Neural cell (in vitro differentiated cells): ENCODE data around the gene CGNL1. TPM values are rescaled to one million over a fixed set of nuclear protein-coding genes. Genes with fewer than 3 reads are reported as not detected.

Experiments used
- H2AFZ ChIP-seq: fragments of 200-600, 300-800 bp; sonication (generic), shearing (Covaris generic); 2 replicates; pipeline ENCODE4 v1.6.0; 2014; ENCODE audit warnings: low read depth, mild to moderate bottlenecking, antibody characterized with exemption, low read length, moderate library complexity
- H3F3A ChIP-seq: fragments of 200-600 bp; shearing (Covaris generic); 2 replicates; pipeline ENCODE4 v1.6.1; 2016; ENCODE audit warnings: mild to moderate bottlenecking, moderate library complexity, mixed read lengths, antibody characterized with exemption, low read length; ENCODE audit not compliant: insufficient read depth, poor library complexity, severe bottlenecking
- H3K27ac ChIP-seq: fragments of 200-600, 300-800 bp; sonication (generic), shearing (Covaris generic); 2 replicates; pipeline ENCODE4 v1.5.1; 2014; ENCODE audit warnings: mild to moderate bottlenecking, low read length, moderate library complexity
- H3K27me3 ChIP-seq: fragments of 300-800, 200-600 bp; sonication (generic), shearing (Covaris generic); 2 replicates; pipeline ENCODE4 v1.6.0; 2014; ENCODE audit warnings: mild to moderate bottlenecking, low read depth, low read length, moderate library complexity; ENCODE audit not compliant: insufficient read depth
- H3K36me3 ChIP-seq: fragments of 300-800, 200-600 bp; sonication (generic), shearing (Covaris generic); 2 replicates; pipeline ENCODE4 v1.5.1; 2014; ENCODE audit warnings: mild to moderate bottlenecking, antibody characterized with exemption, low read length, moderate library complexity; ENCODE audit not compliant: insufficient read depth
- H3K4me2 ChIP-seq: fragments of 300-800, 200-600 bp; sonication (generic), shearing (Covaris generic); 2 replicates; pipeline ENCODE4 v1.6.0; 2014; ENCODE audit warnings: mild to moderate bottlenecking, low read length
- H3K4me3 ChIP-seq: fragments of 300-800, 200-600 bp; sonication (generic), shearing (Covaris generic); 2 replicates; pipeline ENCODE4 v1.5.1; 2014; ENCODE audit warnings: mild to moderate bottlenecking, low read length, moderate library complexity
- H3K79me2 ChIP-seq: fragments of 200-600 bp; shearing (Covaris generic); replicated peaks from 2 replicates; pipeline ENCODE4 v1.6.0; 2014; ENCODE audit warnings: mild to moderate bottlenecking, low read length, moderate library complexity; ENCODE audit not compliant: insufficient read depth
- H3K9ac ChIP-seq: fragments of 300-800, 200-600 bp; sonication (generic), shearing (Covaris generic); 2 replicates; pipeline ENCODE4 v1.6.1; 2016; ENCODE audit warnings: mild to moderate bottlenecking, low read length, mixed read lengths
- H3K9me2 ChIP-seq: fragments of 200-600 bp; shearing (Covaris generic); 2 replicates; pipeline ENCODE4 v1.6.1; 2016; ENCODE audit warnings: mild to moderate bottlenecking, low read length, mixed read lengths; ENCODE audit not compliant: insufficient read depth
- H3K9me3 ChIP-seq: fragments of 200-600, 300-800 bp; sonication (generic), shearing (Covaris generic); 2 replicates; pipeline ENCODE4 v1.6.1; 2016; ENCODE audit warnings: mild to moderate bottlenecking, mixed run types, low read length, moderate library complexity, mixed read lengths
- H4K20me1 ChIP-seq: fragments of 200-600 bp; shearing (Covaris generic); 2 replicates; pipeline ENCODE4 v1.6.1; 2016; ENCODE audit warnings: mild to moderate bottlenecking, mixed run types; ENCODE audit not compliant: insufficient read depth
- EP300 ChIP-seq: fragments of 450-650 bp; conservative IDR thresholded peaks from 2 replicates; pipeline ENCODE4 v1.6.1; 2014; ENCODE audit warnings: antibody characterized with exemption, mild to moderate bottlenecking, moderate library complexity; ENCODE audit not compliant: poor library complexity, severe bottlenecking
- EZH2 ChIP-seq: fragments of 200-600, 300-800 bp; shearing (Covaris generic), sonication (generic); IDR thresholded peaks from 2 replicates; pipeline ENCODE4 v1.6.1; 2014; ENCODE audit warnings: antibody characterized with exemption, low read length, borderline replicate concordance, mild to moderate bottlenecking; ENCODE audit not compliant: insufficient read depth, poor library complexity, severe bottlenecking
- MXI1 ChIP-seq: fragments of 450-650 bp; conservative IDR thresholded peaks from 2 replicates; pipeline ENCODE4 v1.6.1; 2014; ENCODE audit warnings: antibody characterized with exemption, mild to moderate bottlenecking; ENCODE audit not compliant: poor library complexity, severe bottlenecking
- POLR2AphosphoS5 ChIP-seq: IDR thresholded peaks from 2 replicates; pipeline ENCODE4 v1.6.1; 2012
- RAD21 ChIP-seq: fragments of 450-650 bp; conservative IDR thresholded peaks from 2 replicates; pipeline ENCODE4 v1.6.1; 2014; ENCODE audit warnings: antibody characterized with exemption, mild to moderate bottlenecking, moderate library complexity
- SMC3 ChIP-seq: fragments of 450-650 bp; conservative IDR thresholded peaks from 2 replicates; pipeline ENCODE4 v1.6.1; 2014; ENCODE audit warnings: antibody characterized with exemption, mild to moderate bottlenecking, moderate library complexity; ENCODE audit not compliant: poor library complexity
- TAF1 ChIP-seq: IDR thresholded peaks from 2 replicates; pipeline ENCODE4 v1.6.1; 2012; ENCODE audit warnings: low read depth
- polyA plus RNA-seq: library from polyadenylated mRNA; depleted of rRNA; stranded (reverse); fragments of >200 nt; gene quantifications from 2 replicates; pipeline ENCODE4 v1.2.3, GENCODE V29; 2014
- TF ChIP-seq, protein P1 (sequence below): fragments of 450-650 bp; IDR thresholded peaks from 2 replicates; pipeline ENCODE4 v1.5.1; 2014; ENCODE audit warnings: antibody characterized with exemption, mild to moderate bottlenecking, moderate library complexity; ENCODE audit not compliant: poor library complexity, severe bottlenecking
- TF ChIP-seq, protein P2 (sequence below): IDR thresholded peaks from 2 replicates; pipeline ENCODE4 v1.6.1; 2012; ENCODE audit warnings: borderline replicate concordance

The CGNL1 gene
- polyA plus RNA-seq, 1 donor from 2014 or later = 0.26 TPM

DNA sequence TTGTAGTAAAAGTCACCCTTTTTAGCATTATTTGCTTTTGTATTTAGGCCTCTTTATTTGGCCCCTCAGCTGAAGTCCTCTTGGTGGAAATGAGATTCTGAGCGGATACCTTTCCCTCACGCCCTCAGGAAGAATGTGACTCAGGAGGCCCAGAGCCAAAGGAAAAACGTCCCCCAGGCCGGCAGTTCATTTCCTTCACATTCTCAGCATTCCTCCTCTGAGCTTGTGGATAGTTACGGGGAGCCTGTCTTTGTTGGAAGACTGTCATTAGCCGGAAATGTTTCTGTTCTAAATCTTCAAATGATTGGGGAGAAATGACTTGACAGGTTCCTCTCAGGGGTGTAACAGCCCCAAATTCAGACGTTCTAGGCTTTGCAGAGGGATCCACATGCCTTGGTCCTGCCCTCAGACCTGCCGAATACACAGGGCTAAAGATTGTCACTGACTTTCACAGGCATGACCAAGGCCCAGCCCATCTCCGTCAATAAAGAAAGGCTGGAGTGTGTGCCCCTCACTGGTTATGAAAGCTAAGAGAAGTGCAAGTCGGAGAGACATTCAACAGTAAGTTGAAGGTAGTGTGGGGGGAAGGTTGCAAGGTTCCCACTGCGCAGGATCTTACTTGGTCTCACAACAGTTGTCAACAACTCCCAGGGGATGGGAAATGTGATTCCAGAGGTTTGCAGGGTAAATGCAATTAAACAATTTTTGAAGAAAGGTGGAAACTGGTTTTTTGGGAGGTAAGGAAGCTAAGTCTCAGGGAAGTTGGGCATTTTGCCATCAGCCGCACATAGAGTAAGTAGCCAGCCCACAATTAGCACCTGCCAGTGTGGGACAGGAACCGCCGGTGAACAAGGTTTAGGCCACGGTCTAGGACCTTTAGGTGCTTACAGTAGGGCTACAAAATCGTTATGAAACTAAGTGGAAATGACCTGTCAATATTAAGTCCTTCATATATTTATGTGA is 175.7 kb downstream of the CGNL1 start:
- H3K36me3 ChIP-seq = no peaks in the 10 kb centered on the region
- no peaks in the 10 kb centered on the region for H3K79me2 ChIP-seq
- H3K9me2 ChIP-seq = no peaks in the 10 kb centered on the region
- no peak overlapping the region for H3K4me3 ChIP-seq
- H2AFZ ChIP-seq = no peak overlapping the region
- H3K4me2 ChIP-seq = no peak overlapping the region
- H3K9ac ChIP-seq = no peak overlapping the region
- H3K27me3 ChIP-seq = no peaks in the 10 kb centered on the region
- H3K9me3 ChIP-seq = no peaks in the 10 kb centered on the region
- H3K27ac ChIP-seq = no peak overlapping the region
- H4K20me1 ChIP-seq = no peaks in the 10 kb centered on the region
- no peak for TF ChIP-seq EP300
- TF ChIP-seq MXI1 = no peak
- no peak for TF ChIP-seq EZH2
- TF ChIP-seq, protein P1, sequence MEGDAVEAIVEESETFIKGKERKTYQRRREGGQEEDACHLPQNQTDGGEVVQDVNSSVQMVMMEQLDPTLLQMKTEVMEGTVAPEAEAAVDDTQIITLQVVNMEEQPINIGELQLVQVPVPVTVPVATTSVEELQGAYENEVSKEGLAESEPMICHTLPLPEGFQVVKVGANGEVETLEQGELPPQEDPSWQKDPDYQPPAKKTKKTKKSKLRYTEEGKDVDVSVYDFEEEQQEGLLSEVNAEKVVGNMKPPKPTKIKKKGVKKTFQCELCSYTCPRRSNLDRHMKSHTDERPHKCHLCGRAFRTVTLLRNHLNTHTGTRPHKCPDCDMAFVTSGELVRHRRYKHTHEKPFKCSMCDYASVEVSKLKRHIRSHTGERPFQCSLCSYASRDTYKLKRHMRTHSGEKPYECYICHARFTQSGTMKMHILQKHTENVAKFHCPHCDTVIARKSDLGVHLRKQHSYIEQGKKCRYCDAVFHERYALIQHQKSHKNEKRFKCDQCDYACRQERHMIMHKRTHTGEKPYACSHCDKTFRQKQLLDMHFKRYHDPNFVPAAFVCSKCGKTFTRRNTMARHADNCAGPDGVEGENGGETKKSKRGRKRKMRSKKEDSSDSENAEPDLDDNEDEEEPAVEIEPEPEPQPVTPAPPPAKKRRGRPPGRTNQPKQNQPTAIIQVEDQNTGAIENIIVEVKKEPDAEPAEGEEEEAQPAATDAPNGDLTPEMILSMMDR = no peak
- no peak for TF ChIP-seq POLR2AphosphoS5
- TF ChIP-seq, protein P2, sequence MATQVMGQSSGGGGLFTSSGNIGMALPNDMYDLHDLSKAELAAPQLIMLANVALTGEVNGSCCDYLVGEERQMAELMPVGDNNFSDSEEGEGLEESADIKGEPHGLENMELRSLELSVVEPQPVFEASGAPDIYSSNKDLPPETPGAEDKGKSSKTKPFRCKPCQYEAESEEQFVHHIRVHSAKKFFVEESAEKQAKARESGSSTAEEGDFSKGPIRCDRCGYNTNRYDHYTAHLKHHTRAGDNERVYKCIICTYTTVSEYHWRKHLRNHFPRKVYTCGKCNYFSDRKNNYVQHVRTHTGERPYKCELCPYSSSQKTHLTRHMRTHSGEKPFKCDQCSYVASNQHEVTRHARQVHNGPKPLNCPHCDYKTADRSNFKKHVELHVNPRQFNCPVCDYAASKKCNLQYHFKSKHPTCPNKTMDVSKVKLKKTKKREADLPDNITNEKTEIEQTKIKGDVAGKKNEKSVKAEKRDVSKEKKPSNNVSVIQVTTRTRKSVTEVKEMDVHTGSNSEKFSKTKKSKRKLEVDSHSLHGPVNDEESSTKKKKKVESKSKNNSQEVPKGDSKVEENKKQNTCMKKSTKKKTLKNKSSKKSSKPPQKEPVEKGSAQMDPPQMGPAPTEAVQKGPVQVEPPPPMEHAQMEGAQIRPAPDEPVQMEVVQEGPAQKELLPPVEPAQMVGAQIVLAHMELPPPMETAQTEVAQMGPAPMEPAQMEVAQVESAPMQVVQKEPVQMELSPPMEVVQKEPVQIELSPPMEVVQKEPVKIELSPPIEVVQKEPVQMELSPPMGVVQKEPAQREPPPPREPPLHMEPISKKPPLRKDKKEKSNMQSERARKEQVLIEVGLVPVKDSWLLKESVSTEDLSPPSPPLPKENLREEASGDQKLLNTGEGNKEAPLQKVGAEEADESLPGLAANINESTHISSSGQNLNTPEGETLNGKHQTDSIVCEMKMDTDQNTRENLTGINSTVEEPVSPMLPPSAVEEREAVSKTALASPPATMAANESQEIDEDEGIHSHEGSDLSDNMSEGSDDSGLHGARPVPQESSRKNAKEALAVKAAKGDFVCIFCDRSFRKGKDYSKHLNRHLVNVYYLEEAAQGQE = no peak
- TF ChIP-seq RAD21 = no peak
- TF ChIP-seq SMC3 = no peak
- TF ChIP-seq TAF1 = no peak
- no peaks in the 10 kb centered on the region for H3F3A ChIP-seq

DNA sequence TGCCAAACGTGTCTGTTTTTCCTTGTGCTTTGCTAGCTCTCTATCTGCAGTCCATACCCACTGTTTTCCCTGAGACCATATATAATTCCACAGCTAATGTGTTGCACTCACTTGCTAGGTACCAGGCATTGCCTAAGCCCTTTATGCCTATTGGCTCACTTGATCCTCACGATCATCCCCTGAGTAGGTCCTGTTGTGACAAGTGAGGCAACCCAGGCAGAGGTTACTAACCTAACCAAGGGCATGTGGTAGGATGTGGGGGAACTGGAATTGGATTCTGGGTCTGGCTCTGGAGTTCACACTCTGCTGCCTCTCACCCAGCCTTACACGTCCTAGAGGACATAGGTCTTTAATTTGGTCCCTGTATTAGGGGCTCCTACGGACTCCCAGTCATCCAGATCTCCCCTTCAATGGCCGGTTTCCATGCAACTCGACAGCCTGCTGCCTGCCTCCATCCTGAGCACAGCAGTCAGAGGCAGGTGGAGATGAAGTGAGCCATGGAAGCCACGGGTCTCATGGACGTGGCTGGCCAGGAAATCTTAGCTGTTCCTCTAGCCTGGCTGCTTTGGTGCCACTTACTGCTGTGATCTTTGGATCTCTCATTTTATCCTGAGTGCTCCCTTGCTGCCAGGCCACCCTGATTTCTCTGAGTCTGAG is 176.5 kb downstream of the CGNL1 start:
- H3K9me3 ChIP-seq = no peaks in the 10 kb centered on the region
- no peaks in the 10 kb centered on the region for H3K36me3 ChIP-seq

More for the DNA sequence above, 176.5 kb downstream of the CGNL1 start:
- Histone ChIP-seq H3K27ac (no peak overlapping the region), H3K4me2 (no peak overlapping the region), H3K4me3 (no peak overlapping the region), H3K9ac (no peak overlapping the region), H3K79me2 (no peaks in the 10 kb centered on the region), H2AFZ (no peak overlapping the region), H3K9me2 (no peaks in the 10 kb centered on the region), H4K20me1 (no peaks in the 10 kb centered on the region), H3F3A (no peaks in the 10 kb centered on the region), H3K27me3 (no peaks in the 10 kb centered on the region)
- TF ChIP-seq SMC3 = no peak
- TF ChIP-seq RAD21 = no peak
- TF ChIP-seq, protein P2 = no peak
- no peak for TF ChIP-seq EZH2
- TF ChIP-seq, protein P1 = no peak
- no peak for TF ChIP-seq TAF1
- TF ChIP-seq EP300 = no peak
- no peak for TF ChIP-seq POLR2AphosphoS5
- TF ChIP-seq MXI1 = no peak
